ENCODE data around the gene CAVIN2.

- TF ChIP-seq CTCF (IDR thresholded peaks at IDR 0.05): no peak
- TF ChIP-seq CHD2 (IDR thresholded peaks at IDR 0.05; ENCODE audit: low read length, partially characterized antibody): no peak
- TF ChIP-seq USF2 (IDR thresholded peaks at IDR 0.05; ENCODE audit: borderline replicate concordance, low read depth, low read length): no peak
- TF ChIP-seq FOSL2 (IDR thresholded peaks at IDR 0.05; ENCODE audit: borderline replicate concordance, low read depth): no peak
- no peak for TF ChIP-seq EP300 (IDR thresholded peaks at IDR 0.05; ENCODE audit: borderline replicate concordance in 1 of 2, low read depth in 1 of 2, low read length in 1 of 2)
- no peak for TF ChIP-seq POLR2AphosphoS5 (IDR thresholded peaks at IDR 0.05; ENCODE audit: low read depth, low read length)
- no peak for TF ChIP-seq FOXJ3 (CRISPR knock-in tag; IDR thresholded peaks at IDR 0.05)
These were observed 14.0 kb upstream of the CAVIN2 start for GRCh38 chr2:191860760-191861466.

Data from SK-N-SH (cell line).